Lower leg skin (tissue), 3 donors: Measurements from ENCODE around the gene ALPI.
"Not testable (repeated sequence)": the region's sequence is repeated elsewhere in the genome, so short reads cannot be mapped to it uniquely, and the experiment has no call there.

ENCODE experiments used
- POLR2A ChIP-seq, 2 donors: fragments of 450-650 bp; IDR thresholded peaks; one replicate each; pipeline ENCODE4 v1.6.1; 2016 to 2017; ENCODE audit warnings: antibody characterized with exemption in 2 of 2, mild to moderate bottlenecking in 1 of 2, moderate library complexity in 1 of 2
- TF ChIP-seq, protein P1 (sequence below), 3 donors: fragments of 450-650 bp; IDR thresholded peaks; one replicate each; pipeline ENCODE4 v1.5.1; 2016; ENCODE audit warnings: antibody characterized with exemption in 3 of 3, mild to moderate bottlenecking in 3 of 3, moderate library complexity in 2 of 3

DNA sequence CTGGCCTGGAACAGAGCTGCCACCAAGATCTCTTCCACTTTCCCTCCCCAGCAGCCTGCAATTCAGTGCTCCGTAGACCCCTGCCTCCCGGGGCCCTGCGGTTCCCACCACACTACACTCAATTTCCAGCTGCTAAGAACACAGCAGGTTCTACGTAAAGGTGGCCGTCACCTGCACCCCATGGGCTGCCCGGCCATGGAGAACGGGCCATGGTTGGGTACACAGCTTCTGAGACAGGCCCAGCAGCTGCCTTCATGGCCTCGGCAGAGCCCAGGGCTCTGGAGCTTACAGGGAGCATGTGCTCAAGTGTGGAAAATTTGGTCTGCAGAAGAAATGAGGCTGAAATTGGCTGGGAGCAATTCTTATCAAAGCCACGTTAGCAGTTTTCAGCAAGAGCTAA, 22.3 kb upstream of the ALPI start:
- TF ChIP-seq, protein P1, sequence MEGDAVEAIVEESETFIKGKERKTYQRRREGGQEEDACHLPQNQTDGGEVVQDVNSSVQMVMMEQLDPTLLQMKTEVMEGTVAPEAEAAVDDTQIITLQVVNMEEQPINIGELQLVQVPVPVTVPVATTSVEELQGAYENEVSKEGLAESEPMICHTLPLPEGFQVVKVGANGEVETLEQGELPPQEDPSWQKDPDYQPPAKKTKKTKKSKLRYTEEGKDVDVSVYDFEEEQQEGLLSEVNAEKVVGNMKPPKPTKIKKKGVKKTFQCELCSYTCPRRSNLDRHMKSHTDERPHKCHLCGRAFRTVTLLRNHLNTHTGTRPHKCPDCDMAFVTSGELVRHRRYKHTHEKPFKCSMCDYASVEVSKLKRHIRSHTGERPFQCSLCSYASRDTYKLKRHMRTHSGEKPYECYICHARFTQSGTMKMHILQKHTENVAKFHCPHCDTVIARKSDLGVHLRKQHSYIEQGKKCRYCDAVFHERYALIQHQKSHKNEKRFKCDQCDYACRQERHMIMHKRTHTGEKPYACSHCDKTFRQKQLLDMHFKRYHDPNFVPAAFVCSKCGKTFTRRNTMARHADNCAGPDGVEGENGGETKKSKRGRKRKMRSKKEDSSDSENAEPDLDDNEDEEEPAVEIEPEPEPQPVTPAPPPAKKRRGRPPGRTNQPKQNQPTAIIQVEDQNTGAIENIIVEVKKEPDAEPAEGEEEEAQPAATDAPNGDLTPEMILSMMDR (IDR thresholded peaks at IDR 0.05), result not testable (repeated sequence)
- TF ChIP-seq POLR2A (IDR thresholded peaks at IDR 0.05), result not testable (repeated sequence)
